SK-N-MC (cell line): ENCODE results near the gene SYCP2.

Experiments
- EZH2 ChIP-seq: fragments of 200-600 bp; sonication (generic); IDR thresholded peaks from one replicate; pipeline ENCODE4 v1.6.1; 2017; ENCODE audit warnings: antibody characterized with exemption
- FOXP2 ChIP-seq: optimal IDR thresholded peaks from 2 replicates; pipeline ENCODE3; 2011; ENCODE audit warnings: mild to moderate bottlenecking, moderate library complexity; ENCODE audit not compliant: insufficient read depth; ENCODE audit errors: extremely low read length, control extremely low read depth
- POLR2AphosphoS5 ChIP-seq: IDR thresholded peaks from 2 replicates; pipeline ENCODE4 v1.6.1; 2012; ENCODE audit warnings: mild to moderate bottlenecking, low read depth, low read length, borderline replicate concordance

DNA sequence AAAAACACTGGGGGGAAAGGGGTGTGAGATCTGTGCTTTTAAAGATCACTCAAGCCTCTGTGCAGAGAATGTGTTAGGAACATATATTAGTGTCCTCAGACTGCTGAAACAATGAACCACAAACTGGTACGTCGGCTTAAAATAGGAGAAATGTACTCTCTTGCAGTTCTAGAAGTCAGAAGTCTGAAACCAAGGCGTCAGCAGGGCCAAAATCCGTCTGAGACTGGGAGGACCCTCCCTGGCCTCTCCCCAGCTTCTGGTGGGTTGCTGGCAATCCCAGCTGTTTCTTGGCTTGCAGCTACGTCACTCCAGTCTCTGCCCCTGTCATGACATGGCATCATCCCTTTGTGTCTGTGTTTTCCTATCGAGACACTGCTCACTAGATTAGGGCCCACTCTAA lies 28.7 kb upstream of the SYCP2 start:
- TF ChIP-seq POLR2AphosphoS5 (no peak), EZH2 (no peak), FOXP2 (no peak)
